Measurements from ENCODE around the gene NAV2.

GRCh38 chr11:20035701-20036601 lies 323.3 kb downstream of the NAV2 start:
- TF ChIP-seq CTCF (conservative IDR thresholded peaks at IDR 0.05 in 1 of 2, IDR thresholded peaks at IDR 0.05 in 1 of 2; ENCODE audit: extremely low read depth in 1 of 2, insufficient read depth in 1 of 2, low read depth in 1 of 2, low read length in 2 of 2): peak in 1 of 2 donors; percentile 9
- no peak for TF ChIP-seq EZH2 (IDR thresholded peaks at IDR 0.05; ENCODE audit: borderline replicate concordance, low read length)
